ENCODE data around the gene PPL. TPM values are rescaled to one million over a fixed set of nuclear protein-coding genes. Genes with fewer than 3 reads are reported as not detected.
"Not testable (repeated sequence)": the region's sequence is repeated elsewhere in the genome, so short reads cannot be mapped to it uniquely, and the experiment has no call there.

Gene PPL
- 10 to 100 TPM; 31.5 to 44.2 (median 33.5) TPM for polyA plus RNA-seq (ENCODE audit: insufficient read length in 3 of 3)
- long read RNA-seq, donor 1, result 0 reads
- long read RNA-seq, donor 2, full-length matches to known transcripts, result 1 of 1 reads
- long read RNA-seq, donor 2, partial matches to known transcripts, result 0 of 1 reads
- long read RNA-seq, donor 2, other reads (novel, unspliced or antisense), result 0 of 1 reads
- long read RNA-seq, donor 3, full-length matches to known transcripts, result 1 of 1 reads
- long read RNA-seq, donor 3, partial matches to known transcripts, result 0 of 1 reads
- long read RNA-seq, donor 3, other reads (novel, unspliced or antisense), result 0 of 1 reads
- long read RNA-seq, donor 4, full-length matches to known transcripts, result 1 of 1 reads
- long read RNA-seq, donor 4, partial matches to known transcripts, result 0 of 1 reads
- long read RNA-seq, donor 4, other reads (novel, unspliced or antisense), result 0 of 1 reads
- long read RNA-seq, donor 5, result 0 reads
- long read RNA-seq, donor 6, result 0 reads
- long read RNA-seq, donor 7, full-length matches to known transcripts, result 2 of 2 reads
- long read RNA-seq, donor 7, partial matches to known transcripts, result 0 of 2 reads
- long read RNA-seq, donor 7, other reads (novel, unspliced or antisense), result 0 of 2 reads
- long read RNA-seq, donor 8, result 0 reads
- long read RNA-seq, donor 9, full-length matches to known transcripts, result 1 of 1 reads
- long read RNA-seq, donor 9, partial matches to known transcripts, result 0 of 1 reads
- long read RNA-seq, donor 9, other reads (novel, unspliced or antisense), result 0 of 1 reads
- long read RNA-seq, donor 10, partial matches to known transcripts, result 0 of 1 reads
- long read RNA-seq, donor 10, other reads (novel, unspliced or antisense), result 0 of 1 reads
- long read RNA-seq, donor 11, result 0 reads
- long read RNA-seq, donor 12, full-length matches to known transcripts, result 3 of 3 reads
- long read RNA-seq, donor 12, partial matches to known transcripts, result 0 of 3 reads
- long read RNA-seq, donor 12, other reads (novel, unspliced or antisense), result 0 of 3 reads
- long read RNA-seq, donor 13, result 0 reads
- long read RNA-seq, donor 14, result 0 reads
- long read RNA-seq, donor 15, result 0 reads
- long read RNA-seq, donor 16, full-length matches to known transcripts, result 1 of 1 reads
- long read RNA-seq, donor 16, partial matches to known transcripts, result 0 of 1 reads
- long read RNA-seq, donor 16, other reads (novel, unspliced or antisense), result 0 of 1 reads

- DNase-seq, result peak; percentile 80
Observed at GRCh38 chr16:4936991-4937781, at the start of gene PPL. Gene PPL (minus strand): TSS chr16:4937148. CDS start chr16:4937045, 103 bp downstream.

GRCh38 chr16:4984174-4984990 lies 47.4 kb upstream of the PPL start:
- no peak for DNase-seq

- DNase-seq, result no peak
Observed at GRCh38 chr16:4982056-4982867, 45.3 kb upstream of the PPL start.

- no peak for DNase-seq
Observed at GRCh38 chr16:4981473-4981872, 44.5 kb upstream of the PPL start.

GRCh38 chr16:4980691-4981090 lies 43.7 kb upstream of the PPL start:
- no peak for DNase-seq

- DNase-seq, result no peak
Observed at GRCh38 chr16:4979736-4980660, 43.0 kb upstream of the PPL start.

GRCh38 chr16:4979164-4979563 lies 42.2 kb upstream of the PPL start:
- DNase-seq, result no peak

GRCh38 chr16:4976611-4977145 lies 39.7 kb upstream of the PPL start:
- peak; percentile 14 for DNase-seq

- no peak for DNase-seq
Observed at GRCh38 chr16:4976079-4976478, 39.1 kb upstream of the PPL start.

- no peak for DNase-seq
Observed at GRCh38 chr16:4972938-4973587, 36.1 kb upstream of the PPL start.

GRCh38 chr16:4970010-4970409 lies 33.1 kb upstream of the PPL start:
- DNase-seq, result no peak

- DNase-seq, result no peak
Observed at GRCh38 chr16:4968879-4969483, 32.0 kb upstream of the PPL start.

- not testable (repeated sequence) for DNase-seq
Observed at GRCh38 chr16:4968278-4968677, 31.3 kb upstream of the PPL start.

- no peak for DNase-seq
Observed at GRCh38 chr16:4966736-4967453, 29.9 kb upstream of the PPL start.

- not testable (repeated sequence) for DNase-seq
Observed at GRCh38 chr16:4963527-4963926, 26.6 kb upstream of the PPL start.

GRCh38 chr16:4962716-4963115 lies 25.8 kb upstream of the PPL start:
- DNase-seq, result no peak
